CD4-positive, alpha-beta T cell treated with Interleukin-17A for 1 hour (primary cell): ENCODE results near the gene SEPTIN2.
A peak's percentile ranks its signal among the peaks of the same experiment; 100 is the strongest.
"Not testable (repeated sequence)": the region's sequence is repeated elsewhere in the genome, so short reads cannot be mapped to it uniquely, and the experiment has no call there.

Experiments used
- DNase-seq: peaks from one replicate; pipeline ENCODE4 v3.0.0-alpha.2; 2020

Gene SEPTIN2

DNA sequence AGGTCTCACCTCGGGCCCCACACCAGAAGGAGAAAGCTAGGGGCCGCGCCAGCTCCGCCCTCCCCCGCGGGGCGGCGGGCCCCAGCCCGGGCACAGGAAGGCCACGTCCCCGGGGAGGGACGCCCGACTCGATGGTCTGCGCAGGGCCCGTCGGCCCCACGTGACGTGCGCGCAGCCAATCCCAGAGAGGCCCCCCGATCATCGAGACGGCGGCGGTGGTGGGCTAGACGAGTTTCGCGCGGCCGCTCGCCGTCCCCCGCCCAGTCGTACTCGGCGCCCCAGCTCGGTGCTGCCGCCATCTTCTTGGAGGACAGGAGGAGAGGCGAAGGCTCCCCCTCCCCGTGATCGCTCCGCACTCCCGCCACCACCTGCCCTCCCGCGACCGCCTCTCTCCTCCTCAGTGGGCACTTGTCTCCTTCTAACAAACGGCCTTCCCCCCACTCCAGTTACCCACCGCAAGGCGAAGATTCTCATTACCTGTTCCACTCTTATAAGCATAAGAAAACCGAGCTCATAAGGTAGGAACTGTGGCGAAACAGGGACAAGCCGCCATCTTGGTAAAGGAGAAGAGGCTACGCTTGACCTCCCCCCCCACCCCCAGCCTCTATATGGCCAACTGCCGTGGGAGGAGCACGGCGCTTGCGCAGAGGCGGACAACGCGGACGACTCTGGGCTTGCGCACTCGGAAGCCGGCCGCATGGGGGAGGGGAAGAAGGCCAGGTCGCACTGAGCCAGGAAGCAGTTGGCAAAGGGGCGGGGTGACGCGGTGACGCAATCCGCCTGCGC, 439 bp upstream of the SEPTIN2 start, which contains the start of gene HDLBP:
Gene HDLBP (minus strand): TSS at position 580 of the 786 bp plus-strand sequence. CDS start 48,803 bp downstream, outside the sequence.
- DNase-seq, result peak; percentile 100

DNA sequence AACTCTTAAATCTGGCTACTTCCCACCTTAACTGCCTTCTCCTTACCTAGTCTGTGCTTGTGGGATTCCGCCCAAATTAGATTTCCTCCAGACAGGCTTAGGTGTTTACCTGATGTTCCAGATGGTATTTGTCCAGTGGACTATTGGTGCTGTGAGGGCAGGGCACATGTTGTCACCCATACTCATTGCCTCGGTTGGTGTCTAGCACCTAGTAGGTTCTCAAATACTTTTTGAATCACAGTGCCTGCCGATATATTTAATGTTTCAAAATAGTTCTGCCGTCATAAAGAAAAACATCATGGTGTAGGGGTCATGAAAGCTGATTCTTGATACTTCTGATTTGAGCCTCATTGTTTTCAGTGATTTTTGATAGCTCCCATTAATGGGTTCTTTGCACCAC, 1.1 kb downstream of the SEPTIN2 start:
- DNase-seq, result no peak

DNA sequence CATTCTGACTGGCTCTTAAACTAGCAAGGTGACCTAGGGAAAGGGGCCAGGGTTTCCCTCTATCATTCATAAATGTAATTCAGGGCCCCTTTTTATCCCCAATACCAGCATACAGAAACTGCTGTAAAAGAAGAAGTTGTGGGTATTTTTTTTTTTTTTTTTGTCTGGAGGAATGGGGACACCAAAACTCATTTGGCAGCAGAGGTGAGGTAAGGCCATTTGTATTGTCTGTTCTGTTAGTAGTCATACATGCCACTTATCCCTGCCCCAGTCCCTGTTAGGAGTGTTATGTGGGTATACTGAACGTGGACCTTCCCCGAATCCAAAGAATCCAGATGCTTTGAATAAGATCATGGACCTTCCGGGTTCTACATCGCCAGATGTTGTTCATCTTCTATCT, 1.7 kb downstream of the SEPTIN2 start:
- no peak for DNase-seq

DNA sequence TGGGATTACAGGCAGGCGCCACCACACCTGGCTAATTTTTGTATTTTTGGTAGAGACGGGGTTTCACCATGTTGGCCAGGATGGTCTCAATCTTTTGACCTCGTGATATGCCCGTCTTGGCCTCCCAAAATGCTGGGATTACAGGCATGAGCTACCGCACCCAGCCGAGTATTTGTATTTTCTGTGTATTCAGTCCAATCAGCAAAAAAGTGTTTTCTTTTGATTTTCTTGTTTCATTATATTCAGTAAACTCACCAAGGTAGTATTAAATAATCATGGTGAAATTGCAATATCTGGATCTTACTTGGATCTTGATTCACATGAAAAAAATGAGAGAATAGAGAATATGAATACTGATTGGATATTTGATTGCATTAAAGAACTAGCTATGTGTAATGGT, 3.1 kb downstream of the SEPTIN2 start:
- not testable (repeated sequence) for DNase-seq

DNA sequence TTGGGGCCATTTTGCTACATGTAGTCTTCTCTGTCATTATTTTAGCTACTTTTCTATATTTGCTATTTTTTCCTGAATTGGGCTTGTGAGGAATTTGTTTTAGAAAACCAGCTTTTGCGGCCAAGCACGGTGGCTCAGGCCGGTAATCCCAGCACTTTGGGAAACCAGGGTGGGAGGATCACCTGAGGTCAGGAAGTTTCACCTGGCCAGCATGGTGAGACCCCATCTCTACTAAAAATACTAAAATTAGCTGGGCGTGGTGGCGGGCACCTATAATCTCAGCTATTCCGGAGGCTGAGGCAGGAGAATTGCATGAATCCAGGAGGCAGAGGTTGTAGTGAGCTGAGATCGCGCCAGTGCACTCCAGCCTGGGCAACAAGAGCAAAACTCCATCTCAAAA, 4.7 kb downstream of the SEPTIN2 start:
- no peak for DNase-seq

DNA sequence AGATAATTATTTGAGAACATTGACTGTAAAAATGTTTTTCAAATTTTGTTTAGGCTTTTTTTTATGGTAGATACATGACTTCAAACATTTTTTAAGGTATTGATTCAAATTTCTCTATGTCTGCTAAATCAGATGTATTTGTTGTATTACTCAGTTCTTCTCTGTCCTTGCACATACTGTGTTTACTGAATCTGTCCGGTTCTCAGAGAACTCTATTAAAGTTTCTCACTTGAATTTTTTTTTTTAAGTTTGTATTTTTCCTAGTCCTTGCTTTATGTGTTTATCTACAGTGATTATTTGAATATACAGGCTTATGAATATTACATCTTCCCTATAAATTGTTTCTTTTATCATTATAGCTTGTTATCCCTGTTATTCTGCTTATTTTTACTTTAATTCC, 5.3 kb downstream of the SEPTIN2 start:
- no peak for DNase-seq

DNA sequence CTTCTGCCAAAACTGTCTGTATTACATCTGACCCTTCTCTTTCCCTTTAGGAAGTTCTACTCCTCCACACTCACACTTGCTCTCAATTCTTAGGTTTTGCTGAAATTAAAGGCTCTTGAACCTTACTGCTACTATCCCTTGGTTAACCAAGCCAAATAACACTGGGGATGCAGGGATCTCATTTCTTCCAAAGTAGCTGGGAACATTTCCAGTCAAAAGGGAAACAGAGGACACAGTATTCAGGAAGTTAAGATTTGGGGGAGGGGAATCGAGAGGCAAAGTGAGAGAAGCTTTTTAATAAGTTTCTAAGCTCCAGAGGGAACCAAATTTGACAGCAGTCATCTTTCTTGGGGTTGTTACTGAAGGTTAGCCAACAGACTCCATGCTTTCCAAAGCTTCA, 6.2 kb downstream of the SEPTIN2 start:
- DNase-seq, result no peak

DNA sequence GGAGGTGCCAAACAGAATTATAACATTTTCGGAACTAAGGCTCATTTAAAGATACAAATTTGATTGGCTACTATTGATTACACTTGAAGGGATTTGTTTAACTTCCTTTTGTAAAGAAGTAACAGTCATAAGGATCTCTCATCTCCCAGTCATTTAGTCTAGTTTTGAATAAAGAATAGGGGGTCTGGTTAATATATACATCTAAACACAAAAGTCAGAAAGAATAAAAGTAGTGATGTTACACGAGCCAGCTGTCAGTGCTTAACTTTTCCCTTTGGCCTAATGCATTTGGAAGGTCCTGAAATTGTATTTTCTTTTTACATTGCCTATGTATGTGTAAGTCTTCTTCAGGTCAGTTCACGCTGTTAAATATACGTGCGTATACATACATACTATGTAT, 8.1 kb downstream of the SEPTIN2 start:
- DNase-seq, result no peak

DNA sequence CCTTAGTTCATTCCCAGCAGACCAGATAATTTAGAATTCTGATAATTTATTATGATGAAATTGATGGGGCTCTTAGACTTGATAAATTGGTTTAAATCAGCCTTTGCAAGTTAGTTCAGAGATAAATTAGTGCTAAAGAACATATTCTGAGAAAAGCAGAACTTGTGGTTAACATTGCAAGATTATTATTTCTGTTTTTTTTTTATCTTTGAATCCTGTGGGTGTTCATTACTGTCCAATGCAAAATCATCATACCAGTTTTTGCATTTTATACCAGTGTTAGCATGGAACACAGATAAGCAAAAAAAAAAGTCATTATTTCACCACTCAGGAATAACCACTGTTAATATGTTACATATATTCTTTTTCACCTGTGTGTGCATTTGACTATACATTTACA, 9.1 kb downstream of the SEPTIN2 start:
- DNase-seq, result no peak

DNA sequence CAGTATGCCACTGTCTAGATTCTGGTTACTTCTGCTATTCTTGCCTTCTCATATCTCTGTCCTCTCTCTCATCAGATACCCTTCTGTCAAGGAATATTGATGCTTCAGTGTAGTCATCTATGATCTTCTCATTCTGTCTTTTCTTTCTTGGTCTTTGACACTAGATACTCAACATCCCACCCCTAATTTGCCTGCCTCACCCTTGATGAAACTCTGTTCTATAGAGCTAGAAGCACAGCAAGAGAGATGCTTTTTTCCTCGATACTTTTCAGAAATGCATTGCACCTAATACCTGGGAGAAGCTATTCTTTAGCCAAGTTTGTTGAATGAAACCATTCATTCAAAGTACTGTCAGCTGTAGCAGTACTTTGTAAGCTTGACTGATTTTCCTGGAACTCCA, 9.5 kb downstream of the SEPTIN2 start:
- DNase-seq, result no peak

DNA sequence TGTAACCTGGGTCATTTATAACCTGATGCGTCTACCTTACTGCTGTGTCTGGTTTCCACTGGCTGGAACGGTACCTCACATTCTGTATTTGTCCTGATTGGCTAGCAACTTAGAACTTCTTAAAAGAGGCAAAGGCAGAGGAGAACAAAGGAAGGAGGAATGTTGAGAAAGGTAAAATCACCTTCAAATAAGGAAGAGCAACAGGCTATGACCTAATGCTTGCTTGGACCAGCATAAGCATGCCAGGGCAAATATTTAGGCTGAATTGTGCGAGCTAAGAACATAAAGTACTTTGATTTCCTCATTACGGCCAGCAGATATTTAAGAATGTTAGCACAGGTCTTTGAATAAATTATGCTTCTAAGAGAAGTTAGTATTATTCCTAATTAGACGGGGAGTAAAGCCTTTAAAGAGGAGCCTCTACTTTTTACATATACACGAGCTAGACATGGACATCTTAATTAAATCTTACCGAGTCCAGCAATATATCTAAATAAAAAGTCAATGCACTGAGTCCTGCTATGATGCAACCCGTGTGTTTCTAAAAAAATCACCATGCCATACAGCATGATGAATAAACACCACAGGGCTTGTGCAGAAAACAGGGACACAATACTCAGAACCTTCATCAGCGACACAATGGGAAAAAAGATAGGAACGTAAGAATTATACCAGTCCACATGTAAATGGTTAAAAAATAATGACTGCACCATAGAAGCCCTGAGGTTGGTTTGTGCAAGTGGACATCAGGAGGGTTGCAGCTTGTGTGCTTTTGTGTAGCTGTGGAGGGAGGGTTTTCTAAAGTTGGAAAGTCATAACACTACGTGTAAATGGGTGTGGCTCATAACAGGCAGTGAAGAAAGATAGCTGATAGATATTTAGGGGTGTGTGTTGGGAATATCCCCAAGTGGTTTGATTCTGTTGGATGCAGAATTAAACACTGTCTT, 14.2 kb downstream of the SEPTIN2 start:
- DNase-seq, result no peak

DNA sequence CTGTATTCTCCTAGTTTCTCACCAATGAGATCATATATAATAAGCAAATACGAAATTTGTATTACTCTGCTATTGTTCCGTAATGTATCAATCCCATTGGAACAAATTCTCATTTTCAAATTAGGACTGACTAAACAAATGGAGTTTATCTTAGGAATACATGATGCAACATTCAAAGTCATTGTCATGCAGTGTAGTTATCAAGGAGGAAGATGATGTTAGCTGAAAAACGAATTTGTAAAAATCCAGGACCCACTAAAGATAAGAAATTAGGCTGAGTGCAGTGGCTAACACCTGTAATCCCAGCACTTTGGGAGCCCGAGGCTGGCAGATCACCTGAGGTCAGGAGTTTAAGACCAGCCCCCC, 14.9 kb downstream of the SEPTIN2 start:
- no peak for DNase-seq

DNA sequence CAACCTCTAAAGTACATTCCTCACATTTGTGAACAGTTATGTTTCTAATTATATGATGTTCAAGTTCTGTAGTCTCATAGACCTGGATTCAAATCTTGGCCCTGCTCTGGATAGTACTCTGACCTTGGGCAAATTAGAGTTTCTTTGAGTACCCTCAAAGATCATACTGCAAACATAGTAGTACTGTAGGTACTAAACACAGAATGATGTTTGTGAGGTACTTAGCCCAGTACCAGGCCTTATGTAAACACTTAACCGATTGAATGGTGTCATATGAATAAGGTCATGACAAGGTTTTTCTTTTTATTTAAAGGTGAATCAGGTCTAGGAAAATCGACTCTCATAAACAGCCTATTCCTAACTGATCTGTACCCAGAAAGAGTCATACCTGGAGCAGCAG, 19.1 kb downstream of the SEPTIN2 start:
- DNase-seq, result no peak

DNA sequence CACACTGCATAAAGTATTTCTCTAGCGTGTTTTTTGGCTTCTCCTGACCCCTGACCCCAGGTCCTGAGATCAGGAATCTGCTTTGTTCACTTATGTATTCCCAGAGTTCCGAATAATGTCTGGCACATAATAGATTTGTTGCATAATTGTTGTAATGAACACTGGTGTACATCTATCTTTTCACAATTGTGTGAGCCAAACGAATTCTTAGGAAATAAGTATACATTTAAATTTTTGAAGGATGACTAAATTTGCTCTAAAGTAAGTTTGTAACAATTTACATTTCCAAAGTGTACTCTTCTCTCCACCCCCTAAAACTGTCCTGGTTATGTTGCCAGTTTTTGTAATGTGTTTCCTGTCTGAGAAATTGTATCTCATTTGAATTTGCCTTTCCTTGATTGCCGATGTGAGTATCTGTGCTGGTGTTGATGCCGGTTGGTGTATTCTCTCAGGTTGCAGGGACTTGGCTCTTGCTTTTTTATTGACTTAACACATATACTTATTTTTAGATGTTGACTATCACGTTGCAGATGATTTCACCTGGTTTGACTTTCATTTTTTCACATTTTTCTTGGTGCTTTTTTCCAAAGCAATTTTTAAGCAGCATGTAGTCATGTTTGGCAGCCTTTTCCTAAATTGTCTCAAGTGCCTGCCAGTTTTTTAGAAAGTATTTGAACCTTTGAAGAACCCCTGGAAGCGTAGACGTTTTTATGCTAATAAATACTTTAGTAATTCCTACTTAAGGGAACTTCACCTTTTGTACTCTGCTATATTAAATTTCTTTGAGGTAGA, 24.3 kb downstream of the SEPTIN2 start:
- no peak for DNase-seq

DNA sequence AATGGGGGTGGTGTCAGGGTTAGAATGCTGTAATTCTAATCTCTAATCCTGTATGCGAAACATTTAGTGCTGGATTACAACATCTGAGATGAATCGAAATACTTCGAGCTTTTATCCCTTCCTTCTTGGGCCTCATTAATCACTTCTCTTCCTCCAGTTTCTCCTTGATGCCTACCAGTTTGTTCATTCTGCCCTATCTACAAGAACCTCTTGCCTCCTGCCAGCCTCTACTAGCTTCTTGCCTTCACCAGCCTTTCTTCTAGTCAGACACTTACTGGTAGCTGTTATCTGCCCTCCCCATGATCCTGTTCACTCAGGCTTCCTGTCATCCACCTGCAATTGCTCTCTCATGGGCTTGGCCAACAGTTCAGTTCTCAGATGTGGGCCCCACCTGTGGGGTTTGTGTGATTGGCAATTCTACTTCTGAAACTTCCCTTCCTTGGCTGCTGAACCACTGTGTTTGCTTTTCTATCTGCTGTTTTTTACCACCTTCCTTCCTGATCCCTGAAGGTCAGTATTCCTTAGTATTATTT, 25.0 kb downstream of the SEPTIN2 start:
- DNase-seq, result no peak

DNA sequence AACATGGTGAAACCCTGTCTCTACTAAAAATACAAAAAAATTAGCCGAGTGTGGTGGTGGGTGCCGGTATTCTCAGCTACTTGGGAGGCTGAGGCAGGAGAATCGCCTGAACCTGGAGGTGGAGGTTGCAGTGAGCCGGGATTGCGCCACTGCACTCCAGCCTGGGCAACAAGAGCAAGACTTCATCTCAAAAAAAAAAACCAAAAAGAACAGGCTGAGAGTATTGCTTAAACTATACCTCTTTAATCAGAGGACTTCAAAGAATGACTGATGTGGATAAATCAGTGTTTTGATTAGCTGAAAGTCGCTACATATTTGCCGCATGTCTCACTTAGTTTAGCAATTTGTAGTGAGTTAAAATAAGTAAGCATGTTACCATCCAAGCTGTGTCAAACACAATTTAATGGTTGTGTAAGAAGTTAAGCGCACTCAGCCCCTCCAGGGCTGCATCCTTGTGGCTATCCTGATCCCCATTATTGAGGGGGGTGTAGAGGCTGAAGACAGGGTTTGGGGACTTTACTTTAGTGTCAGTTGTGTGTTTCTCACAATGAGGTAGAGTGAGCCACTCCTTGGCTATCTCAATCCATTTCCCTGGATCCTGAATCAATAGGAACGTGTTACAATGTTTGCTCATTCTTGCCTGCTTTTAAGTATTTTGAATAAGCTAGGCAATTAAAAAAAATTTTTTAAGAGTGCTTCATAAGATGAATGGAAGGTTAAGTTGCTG, 29.4 kb downstream of the SEPTIN2 start:
- no peak for DNase-seq

DNA sequence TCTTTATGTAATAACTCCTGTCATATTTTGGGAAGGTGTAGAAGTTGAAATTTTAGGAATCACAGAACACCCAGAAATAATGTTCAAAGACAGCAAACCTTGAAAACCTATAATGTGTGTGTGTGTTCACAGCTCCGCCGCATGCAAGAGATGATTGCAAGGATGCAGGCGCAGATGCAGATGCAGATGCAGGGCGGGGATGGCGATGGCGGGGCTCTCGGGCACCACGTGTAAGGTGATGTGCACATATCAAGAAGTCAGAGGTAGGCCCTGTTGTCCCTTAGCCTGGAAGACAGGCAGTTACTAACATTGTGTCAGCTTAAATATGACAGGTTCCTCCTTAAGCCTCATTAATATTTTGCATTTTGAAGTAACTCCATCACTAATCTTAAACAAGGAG, 34.2 kb downstream of the SEPTIN2 start:
- DNase-seq, result no peak

DNA sequence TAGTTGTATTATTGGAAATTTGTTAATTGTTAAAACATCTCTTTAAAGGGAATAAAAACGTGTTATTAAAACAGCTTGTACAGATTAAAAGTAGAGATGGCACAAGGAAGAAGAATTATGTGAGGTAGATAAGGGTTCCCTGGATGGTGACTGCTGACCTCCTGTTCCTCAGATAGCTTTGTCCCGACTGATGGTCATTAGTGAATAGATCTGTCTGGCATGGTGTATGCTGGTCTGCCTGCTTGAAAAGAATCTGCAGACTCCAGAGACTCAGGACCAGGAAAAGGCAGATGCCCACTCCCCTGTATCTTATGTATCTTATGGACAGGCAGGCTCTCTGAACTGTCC, 34.8 kb downstream of the SEPTIN2 start:
- DNase-seq, result no peak

DNA sequence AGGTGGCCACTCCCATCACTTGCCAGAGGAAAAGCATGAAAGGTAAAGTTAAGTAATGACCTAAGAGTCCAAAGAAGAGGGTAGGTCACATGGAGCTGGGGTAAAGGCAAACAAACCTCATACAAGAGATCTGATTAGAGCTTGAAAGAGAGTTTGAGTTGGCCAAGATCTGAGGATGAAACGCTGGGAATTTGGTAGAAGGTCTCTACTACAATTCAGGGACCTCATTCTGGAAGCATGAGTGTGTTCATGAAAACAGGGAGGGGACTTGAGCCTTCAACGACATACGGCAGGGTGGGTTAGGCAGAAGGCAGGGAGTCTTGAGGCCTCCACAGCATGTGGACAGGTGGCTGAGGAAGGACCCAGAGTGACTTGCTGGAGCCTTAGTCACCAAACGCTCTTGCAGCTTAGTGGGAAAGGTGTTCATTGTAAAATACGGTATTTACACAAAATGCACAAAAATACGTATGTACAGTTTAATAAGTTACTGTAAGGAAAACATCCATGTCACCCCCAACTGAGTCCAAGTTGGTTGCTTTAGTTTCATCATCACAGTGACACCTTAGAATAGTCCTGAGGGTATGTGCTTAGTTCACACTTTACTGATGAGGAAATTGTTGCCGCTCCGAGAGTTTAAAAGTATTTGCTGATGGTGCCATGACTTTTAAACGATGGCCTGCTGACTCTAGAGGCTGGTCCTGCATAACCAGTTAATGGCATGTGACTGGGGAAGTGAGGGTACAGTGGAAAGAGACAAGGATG, 35.3 kb downstream of the SEPTIN2 start:
- no peak for DNase-seq

DNA sequence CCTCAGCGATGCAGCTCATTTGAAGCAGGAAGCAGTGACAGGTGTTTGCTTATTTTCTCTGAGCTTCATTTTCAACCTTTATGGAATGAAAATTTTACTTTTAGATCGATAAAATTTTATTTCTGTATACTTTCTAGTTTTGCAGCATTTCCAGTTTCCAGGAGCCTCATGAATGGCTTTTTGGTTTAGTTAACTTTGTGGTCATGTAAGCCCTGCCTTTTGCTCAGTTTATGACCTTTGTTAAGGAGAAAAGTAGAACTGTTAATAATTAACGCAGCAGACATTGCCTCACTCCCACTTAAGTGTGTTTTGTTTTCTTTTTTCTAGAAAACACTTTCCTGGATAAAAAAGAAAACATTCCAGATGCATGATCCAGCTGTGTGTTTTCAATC, 35.9 kb downstream of the SEPTIN2 start:
- DNase-seq, result no peak

DNA sequence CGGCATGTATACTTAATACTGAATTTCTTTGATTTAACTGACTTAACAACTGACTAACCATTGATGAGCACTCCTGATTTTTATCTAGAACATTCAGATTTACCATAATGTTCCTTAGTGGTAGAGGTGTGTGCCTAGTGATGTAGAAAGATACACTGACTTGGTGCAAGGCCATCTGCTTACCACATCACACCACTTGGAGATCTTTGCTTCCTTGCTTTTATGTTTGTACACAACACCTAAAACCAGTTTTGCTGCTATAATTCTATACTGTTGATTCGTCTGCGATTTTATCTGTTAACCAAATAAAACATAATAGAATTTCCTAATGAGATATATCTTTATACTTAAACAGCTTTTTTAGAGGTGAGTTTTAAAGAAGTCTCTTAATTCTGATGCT, 36.5 kb downstream of the SEPTIN2 start:
- no peak for DNase-seq
